Testis (tissue), 2 donors: ENCODE measurements around the gene SLC38A1.

Source experiments
- POLR2A ChIP-seq: fragments of 450-650 bp; IDR thresholded peaks from one replicate; pipeline ENCODE4 v1.6.1; 2017; ENCODE audit warnings: antibody characterized with exemption, mild to moderate bottlenecking, moderate library complexity
- TF ChIP-seq, protein P1 (sequence below), 3 experiments: fragments of 450-650 bp in 2 of 3; fragments of 200-600 bp in 1 of 3; sonication (generic) in 1 of 3; IDR thresholded peaks; one replicate each; pipeline ENCODE4 v1.5.1; 2016 to 2019; ENCODE audit warnings: antibody characterized with exemption in 3 of 3, mild to moderate bottlenecking in 2 of 3, moderate library complexity in 1 of 3

DNA sequence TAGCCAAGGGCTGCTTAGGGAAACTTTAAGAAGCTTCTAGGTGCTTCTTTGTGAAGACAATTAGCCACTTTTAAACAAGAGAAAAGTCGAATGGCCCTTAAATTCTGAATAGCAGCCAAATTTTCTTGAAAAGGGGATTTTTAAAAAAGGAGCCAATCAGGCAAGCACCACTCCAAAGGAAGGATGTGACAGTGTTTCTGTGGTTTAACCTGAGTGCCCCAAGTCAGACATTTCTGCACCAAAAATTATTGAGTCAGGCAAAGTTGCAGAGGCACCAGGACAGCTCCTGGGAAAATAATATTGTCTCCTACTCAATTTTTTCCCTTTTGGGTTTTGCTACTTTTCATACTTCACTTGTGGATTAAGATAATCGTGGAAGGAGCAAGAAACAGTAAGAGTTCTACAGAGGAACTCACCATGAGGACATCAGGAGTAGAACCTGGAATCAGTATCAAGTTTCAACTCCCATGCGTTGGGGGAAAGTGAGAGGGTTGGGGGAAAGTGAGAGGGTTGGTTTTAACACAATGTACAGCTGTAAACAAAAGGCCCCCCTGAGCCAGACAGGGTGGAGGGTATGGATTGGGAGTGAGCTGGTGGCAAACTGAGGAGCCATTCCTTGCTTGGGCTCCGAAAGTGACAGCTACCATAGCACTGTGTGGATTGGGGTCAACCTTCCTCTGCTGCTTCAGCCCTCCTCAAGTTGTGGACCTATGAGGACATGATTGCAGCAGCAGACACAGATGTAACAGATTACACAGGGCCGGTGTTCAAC lies 90.8 kb downstream of the SLC38A1 start:
- TF ChIP-seq, protein P1, sequence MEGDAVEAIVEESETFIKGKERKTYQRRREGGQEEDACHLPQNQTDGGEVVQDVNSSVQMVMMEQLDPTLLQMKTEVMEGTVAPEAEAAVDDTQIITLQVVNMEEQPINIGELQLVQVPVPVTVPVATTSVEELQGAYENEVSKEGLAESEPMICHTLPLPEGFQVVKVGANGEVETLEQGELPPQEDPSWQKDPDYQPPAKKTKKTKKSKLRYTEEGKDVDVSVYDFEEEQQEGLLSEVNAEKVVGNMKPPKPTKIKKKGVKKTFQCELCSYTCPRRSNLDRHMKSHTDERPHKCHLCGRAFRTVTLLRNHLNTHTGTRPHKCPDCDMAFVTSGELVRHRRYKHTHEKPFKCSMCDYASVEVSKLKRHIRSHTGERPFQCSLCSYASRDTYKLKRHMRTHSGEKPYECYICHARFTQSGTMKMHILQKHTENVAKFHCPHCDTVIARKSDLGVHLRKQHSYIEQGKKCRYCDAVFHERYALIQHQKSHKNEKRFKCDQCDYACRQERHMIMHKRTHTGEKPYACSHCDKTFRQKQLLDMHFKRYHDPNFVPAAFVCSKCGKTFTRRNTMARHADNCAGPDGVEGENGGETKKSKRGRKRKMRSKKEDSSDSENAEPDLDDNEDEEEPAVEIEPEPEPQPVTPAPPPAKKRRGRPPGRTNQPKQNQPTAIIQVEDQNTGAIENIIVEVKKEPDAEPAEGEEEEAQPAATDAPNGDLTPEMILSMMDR (IDR thresholded peaks at IDR 0.05): no peak
- TF ChIP-seq POLR2A: no peak
